Stimulated activated CD4-positive, alpha-beta T cell treated with anti-CD3 and anti-CD28 coated beads, TNF-alpha, amount 100 ng/mL, for 4 hours (primary cell): ENCODE measurements around the gene PTPRN2.
"Not testable (repeated sequence)": the region's sequence is repeated elsewhere in the genome, so short reads cannot be mapped to it uniquely, and the experiment has no call there.

Experiments used
- DNase-seq, 3 experiments: peaks; one replicate each; pipeline ENCODE4 v3.0.0-alpha.2; 2020; ENCODE audit warnings: low read depth in 3 of 3

The PTPRN2 gene

GRCh38 chr7:158468181-158468580 lies 119.4 kb downstream of the PTPRN2 start:
- no peak for DNase-seq

GRCh38 chr7:158467562-158467961 lies 120.1 kb downstream of the PTPRN2 start:
- no peak for DNase-seq

- no peak for DNase-seq
Observed at GRCh38 chr7:158463317-158463716, 124.3 kb downstream of the PTPRN2 start.

GRCh38 chr7:158461824-158462223 lies 125.8 kb downstream of the PTPRN2 start:
- no peak for DNase-seq

- no peak for DNase-seq
Observed at GRCh38 chr7:158460665-158461064, 127.0 kb downstream of the PTPRN2 start.

GRCh38 chr7:158458716-158459282 lies 128.8 kb downstream of the PTPRN2 start:
- DNase-seq: no peak

GRCh38 chr7:158458096-158458495 lies 129.5 kb downstream of the PTPRN2 start:
- DNase-seq: no peak

GRCh38 chr7:158457586-158457985 lies 130.0 kb downstream of the PTPRN2 start:
- not testable (repeated sequence) for DNase-seq

- DNase-seq: no peak
Observed at GRCh38 chr7:158454631-158455030, 133.0 kb downstream of the PTPRN2 start.

GRCh38 chr7:158453663-158454062 lies 134.0 kb downstream of the PTPRN2 start:
- no peak for DNase-seq

GRCh38 chr7:158452331-158452730 lies 135.3 kb downstream of the PTPRN2 start:
- no peak for DNase-seq

- DNase-seq: no peak
Observed at GRCh38 chr7:158450476-158451124, 137.0 kb downstream of the PTPRN2 start.

- no peak for DNase-seq
Observed at GRCh38 chr7:158449942-158450341, 137.7 kb downstream of the PTPRN2 start.

GRCh38 chr7:158449266-158449665 lies 138.4 kb downstream of the PTPRN2 start:
- no peak for DNase-seq

GRCh38 chr7:158448430-158449100 lies 139.1 kb downstream of the PTPRN2 start:
- DNase-seq: no peak

GRCh38 chr7:158447506-158448171 lies 140.0 kb downstream of the PTPRN2 start:
- DNase-seq: no peak

- no peak for DNase-seq
Observed at GRCh38 chr7:158447151-158447505, 140.5 kb downstream of the PTPRN2 start.

- no peak for DNase-seq
Observed at GRCh38 chr7:158446706-158447105, 140.9 kb downstream of the PTPRN2 start.

GRCh38 chr7:158446281-158446680 lies 141.3 kb downstream of the PTPRN2 start:
- no peak for DNase-seq

- DNase-seq: no peak
Observed at GRCh38 chr7:158445421-158446175, 142.0 kb downstream of the PTPRN2 start.

- DNase-seq: no peak
Observed at GRCh38 chr7:158444501-158445420, 142.9 kb downstream of the PTPRN2 start.
